Adrenal gland (tissue), 5 donors: ENCODE results near the gene SLC48A1.

Experiments used
- POLR2A ChIP-seq, 2 donors: fragments of 450-650 bp; IDR thresholded peaks; one replicate each; pipeline ENCODE4 v1.6.1; 2017; ENCODE audit warnings: antibody characterized with exemption in 2 of 2, mild to moderate bottlenecking in 2 of 2, moderate library complexity in 1 of 2
- TF ChIP-seq, protein P1 (sequence below), 6 experiments: fragments of 450-650 bp in 4 of 6; fragments of 200-600 bp in 2 of 6; sonication (generic) in 1 of 6; IDR thresholded peaks; 1 replicate in 5 of 6; 2 replicates in 1 of 6; pipeline versions ENCODE4 v1.5.1 to v1.8.0; 2016 to 2021; ENCODE audit warnings: antibody characterized with exemption in 6 of 6, mild to moderate bottlenecking in 2 of 6, moderate library complexity in 1 of 6
- donor health status: DM: no; HTN: no; CAD: no.

DNA sequence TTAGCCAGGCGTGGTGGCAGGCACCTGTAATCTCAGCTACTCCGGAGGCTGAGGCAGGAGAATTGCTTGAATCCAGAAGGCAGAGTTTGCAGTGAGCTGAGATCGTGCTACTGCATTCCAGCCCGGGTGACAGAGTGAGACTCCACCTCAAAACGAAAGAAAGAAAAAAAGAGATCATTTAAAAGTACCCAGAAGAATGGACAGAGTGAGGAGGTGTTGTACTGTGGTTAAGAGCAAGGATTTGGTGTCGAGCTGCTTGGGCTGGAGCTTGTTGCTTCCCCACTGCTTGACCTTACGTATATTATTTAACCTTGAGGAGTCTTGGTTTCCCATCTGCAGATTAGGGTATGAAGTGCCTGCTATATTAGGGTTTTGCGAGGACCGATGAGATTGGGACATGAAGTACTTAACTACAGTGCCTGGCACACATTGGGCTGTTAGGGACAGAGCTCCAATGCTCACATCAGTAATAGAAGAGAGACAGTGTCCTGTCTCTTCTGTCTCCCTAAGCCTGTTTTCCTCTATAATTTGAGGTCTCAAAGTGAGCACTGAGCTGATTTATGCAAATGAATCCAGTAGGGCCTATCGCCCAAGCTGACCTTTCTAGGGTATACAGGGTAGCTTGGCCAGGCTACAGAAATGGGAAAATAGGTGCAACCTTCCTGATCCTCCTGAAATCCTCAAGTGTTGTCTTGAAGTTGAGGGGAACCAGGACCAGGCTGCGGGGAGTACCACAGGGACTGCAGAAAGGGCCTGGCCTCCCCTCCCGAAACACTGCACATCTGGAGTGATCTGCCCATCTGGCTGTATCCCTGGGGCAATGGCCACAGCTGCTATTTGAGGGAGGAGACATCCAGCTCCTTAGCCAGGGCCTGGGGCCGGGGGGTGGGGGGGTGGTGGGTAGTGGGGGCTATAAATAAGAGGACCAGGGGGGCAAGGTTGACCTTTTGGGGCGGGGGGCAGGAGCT lies 55.3 kb downstream of the SLC48A1 start:
- TF ChIP-seq, protein P1, sequence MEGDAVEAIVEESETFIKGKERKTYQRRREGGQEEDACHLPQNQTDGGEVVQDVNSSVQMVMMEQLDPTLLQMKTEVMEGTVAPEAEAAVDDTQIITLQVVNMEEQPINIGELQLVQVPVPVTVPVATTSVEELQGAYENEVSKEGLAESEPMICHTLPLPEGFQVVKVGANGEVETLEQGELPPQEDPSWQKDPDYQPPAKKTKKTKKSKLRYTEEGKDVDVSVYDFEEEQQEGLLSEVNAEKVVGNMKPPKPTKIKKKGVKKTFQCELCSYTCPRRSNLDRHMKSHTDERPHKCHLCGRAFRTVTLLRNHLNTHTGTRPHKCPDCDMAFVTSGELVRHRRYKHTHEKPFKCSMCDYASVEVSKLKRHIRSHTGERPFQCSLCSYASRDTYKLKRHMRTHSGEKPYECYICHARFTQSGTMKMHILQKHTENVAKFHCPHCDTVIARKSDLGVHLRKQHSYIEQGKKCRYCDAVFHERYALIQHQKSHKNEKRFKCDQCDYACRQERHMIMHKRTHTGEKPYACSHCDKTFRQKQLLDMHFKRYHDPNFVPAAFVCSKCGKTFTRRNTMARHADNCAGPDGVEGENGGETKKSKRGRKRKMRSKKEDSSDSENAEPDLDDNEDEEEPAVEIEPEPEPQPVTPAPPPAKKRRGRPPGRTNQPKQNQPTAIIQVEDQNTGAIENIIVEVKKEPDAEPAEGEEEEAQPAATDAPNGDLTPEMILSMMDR (IDR thresholded peaks at IDR 0.05): no peak
- no peak for TF ChIP-seq POLR2A (IDR thresholded peaks at IDR 0.05)
